A673 (cell line): ENCODE data around the gene OFD1.

Source experiments
- EZH2 ChIP-seq: fragments of 200-600 bp; sonication (generic); IDR thresholded peaks from 2 replicates; pipeline ENCODE4 v1.6.1; 2017; ENCODE audit warnings: borderline replicate concordance, low read depth, mild to moderate bottlenecking, mixed read lengths, antibody characterized with exemption, low read length; ENCODE audit not compliant: poor library complexity, severe bottlenecking
- TF ChIP-seq, protein P1 (sequence below): fragments of 300-800, 200-600 bp; sonication (generic); conservative IDR thresholded peaks from 2 replicates; pipeline ENCODE4 v1.5.1; 2017; ENCODE audit warnings: low read depth, mild to moderate bottlenecking, antibody characterized with exemption, low read length, moderate library complexity, mixed read lengths

DNA sequence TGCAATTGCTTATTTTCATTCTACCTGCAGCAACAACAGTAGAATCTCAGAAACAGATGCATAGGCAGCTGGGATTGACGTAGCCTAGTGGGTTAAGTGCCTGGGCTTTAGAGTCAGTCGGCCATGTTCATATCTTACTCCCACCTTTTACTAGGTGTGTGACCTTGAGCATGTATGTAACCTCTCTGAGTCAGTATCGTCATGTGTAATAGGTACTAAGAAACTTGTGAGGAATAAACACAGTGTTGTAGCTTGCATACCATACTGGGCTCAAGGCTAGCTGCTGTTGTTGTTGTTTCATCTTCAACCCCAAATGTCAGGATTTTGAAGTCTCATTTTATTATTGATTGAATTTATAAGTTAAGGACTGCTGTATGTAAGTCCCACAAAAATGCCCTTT, 31.4 kb upstream of the OFD1 start:
- TF ChIP-seq EZH2, result no peak
- TF ChIP-seq, protein P1, sequence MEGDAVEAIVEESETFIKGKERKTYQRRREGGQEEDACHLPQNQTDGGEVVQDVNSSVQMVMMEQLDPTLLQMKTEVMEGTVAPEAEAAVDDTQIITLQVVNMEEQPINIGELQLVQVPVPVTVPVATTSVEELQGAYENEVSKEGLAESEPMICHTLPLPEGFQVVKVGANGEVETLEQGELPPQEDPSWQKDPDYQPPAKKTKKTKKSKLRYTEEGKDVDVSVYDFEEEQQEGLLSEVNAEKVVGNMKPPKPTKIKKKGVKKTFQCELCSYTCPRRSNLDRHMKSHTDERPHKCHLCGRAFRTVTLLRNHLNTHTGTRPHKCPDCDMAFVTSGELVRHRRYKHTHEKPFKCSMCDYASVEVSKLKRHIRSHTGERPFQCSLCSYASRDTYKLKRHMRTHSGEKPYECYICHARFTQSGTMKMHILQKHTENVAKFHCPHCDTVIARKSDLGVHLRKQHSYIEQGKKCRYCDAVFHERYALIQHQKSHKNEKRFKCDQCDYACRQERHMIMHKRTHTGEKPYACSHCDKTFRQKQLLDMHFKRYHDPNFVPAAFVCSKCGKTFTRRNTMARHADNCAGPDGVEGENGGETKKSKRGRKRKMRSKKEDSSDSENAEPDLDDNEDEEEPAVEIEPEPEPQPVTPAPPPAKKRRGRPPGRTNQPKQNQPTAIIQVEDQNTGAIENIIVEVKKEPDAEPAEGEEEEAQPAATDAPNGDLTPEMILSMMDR, result no peak
